Fibroblast of pulmonary artery (primary cell): ENCODE measurements around the gene OMP.

ENCODE experiments used
- DNase-seq: peaks from one replicate; pipeline ENCODE4 v3.0.0-alpha.2; 2010; ENCODE audit warnings: low read depth
- H3K4me3 ChIP-seq: replicated peaks from 2 replicates; pipeline ENCODE4 v1.5.1; 2011; ENCODE audit warnings: low read depth, mild to moderate bottlenecking, control low read depth, low read length, moderate library complexity
- CTCF ChIP-seq: IDR thresholded peaks from 2 replicates; pipeline ENCODE4 v1.5.1; 2011; ENCODE audit warnings: mild to moderate bottlenecking, control low read depth, low read length, inconsistent platforms; ENCODE audit errors: missing control alignments

The OMP gene

GRCh38 chr11:77074205-77074604 lies 28.4 kb upstream of the OMP start:
- DNase-seq: no peak
- no peak for TF ChIP-seq CTCF
- H3K4me3 ChIP-seq: no peak overlapping the region

- no peak for TF ChIP-seq CTCF
- no peak overlapping the region for H3K4me3 ChIP-seq
- no peak for DNase-seq
Observed at GRCh38 chr11:77074626-77075221, 27.9 kb upstream of the OMP start.

GRCh38 chr11:77075425-77075905 lies 27.2 kb upstream of the OMP start:
- no peak for DNase-seq
- TF ChIP-seq CTCF: no peak
- no peak overlapping the region for H3K4me3 ChIP-seq

- no peak for TF ChIP-seq CTCF
- H3K4me3 ChIP-seq: no peak overlapping the region
- DNase-seq: no peak
Observed at GRCh38 chr11:77079666-77080065, 23.0 kb upstream of the OMP start.

GRCh38 chr11:77080643-77081210 lies 21.9 kb upstream of the OMP start:
- TF ChIP-seq CTCF: no peak
- peak; percentile 28 for DNase-seq

GRCh38 chr11:77081381-77081851 lies 21.2 kb upstream of the OMP start:
- no peak overlapping the region for H3K4me3 ChIP-seq
- no peak for DNase-seq
- TF ChIP-seq CTCF: no peak

More at GRCh38 chr11:77080643-77081210, 21.9 kb upstream of the OMP start:
- H3K4me3 ChIP-seq: no peak overlapping the region
